Stimulated activated CD4-positive, alpha-beta T cell treated with anti-CD3 and anti-CD28 coated beads, Interleukin-4, amount 100 ng/mL, for 4 hours (primary cell): ENCODE results near the gene CAB39L.

ENCODE experiments used
- DNase-seq, 2 experiments: peaks; one replicate each; pipeline ENCODE4 v3.0.0-alpha.2; 2020

Gene CAB39L

DNA sequence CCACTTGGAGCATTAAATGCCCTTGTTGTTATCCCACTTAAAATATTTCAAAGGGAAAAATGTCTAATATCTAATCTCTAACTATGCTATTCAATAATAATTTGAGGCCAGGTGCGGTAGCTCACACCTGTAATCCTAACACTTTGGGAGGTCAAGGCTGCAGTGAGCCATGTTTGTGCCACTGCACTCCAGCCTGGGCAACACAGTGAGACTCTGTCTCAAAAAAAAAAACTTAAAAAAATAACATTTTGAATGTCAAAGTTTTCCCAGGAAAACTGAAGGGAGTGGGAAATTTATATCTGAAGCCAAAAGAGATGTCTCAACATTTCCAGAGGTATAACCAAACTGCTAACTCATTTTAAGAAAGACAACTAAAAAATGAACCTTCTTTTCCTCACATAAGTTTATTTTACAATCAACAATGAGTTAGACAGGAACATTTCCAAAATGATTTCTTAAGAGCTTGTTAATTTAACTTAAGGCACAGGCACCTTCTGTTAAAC lies 47.9 kb downstream of the CAB39L start:
- DNase-seq: no peak

DNA sequence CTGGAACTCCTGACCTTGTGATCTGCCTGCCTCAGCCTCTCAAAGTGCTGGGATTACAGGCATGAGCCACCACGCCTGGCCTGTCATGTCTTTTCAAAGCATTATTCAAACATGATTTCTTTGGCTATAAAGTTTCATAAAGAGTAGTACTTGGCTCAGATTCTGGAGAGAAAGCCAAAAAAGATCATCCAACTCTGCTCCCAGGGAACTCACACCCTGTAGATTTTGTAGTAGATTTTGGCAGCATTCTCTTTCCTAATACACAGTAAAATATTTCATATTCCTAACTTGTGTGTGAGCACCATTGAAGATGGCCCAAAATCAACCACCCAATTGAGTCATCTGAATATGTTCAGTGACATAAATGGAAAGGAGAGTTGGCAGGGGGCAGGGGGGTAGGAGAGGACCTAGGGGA lies 48.4 kb downstream of the CAB39L start:
- no peak for DNase-seq

DNA sequence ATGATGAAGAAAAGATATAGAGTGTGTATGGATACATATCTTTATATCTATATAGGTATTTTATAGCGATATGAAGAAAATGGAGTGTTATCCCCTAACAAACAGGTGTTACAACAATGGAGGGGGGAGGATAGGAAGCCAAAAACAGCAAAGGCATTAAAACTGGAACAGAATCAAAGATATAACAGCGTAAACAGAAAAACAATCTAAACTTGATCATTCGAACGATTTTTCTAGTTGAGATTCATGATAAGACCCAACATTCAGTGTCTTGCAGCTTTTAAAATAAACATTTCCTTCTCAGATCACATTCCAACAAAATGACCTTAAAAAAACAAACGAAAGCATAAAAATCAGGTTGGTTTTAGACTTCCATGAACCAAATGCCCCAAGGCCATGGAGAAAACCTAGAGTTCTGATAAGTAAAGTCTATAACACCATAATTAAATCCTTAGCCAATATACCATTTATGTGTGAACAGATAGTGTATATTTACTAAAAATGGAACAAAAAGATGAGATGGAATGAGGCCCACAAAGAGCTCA lies 55.7 kb downstream of the CAB39L start:
- DNase-seq: no peak

DNA sequence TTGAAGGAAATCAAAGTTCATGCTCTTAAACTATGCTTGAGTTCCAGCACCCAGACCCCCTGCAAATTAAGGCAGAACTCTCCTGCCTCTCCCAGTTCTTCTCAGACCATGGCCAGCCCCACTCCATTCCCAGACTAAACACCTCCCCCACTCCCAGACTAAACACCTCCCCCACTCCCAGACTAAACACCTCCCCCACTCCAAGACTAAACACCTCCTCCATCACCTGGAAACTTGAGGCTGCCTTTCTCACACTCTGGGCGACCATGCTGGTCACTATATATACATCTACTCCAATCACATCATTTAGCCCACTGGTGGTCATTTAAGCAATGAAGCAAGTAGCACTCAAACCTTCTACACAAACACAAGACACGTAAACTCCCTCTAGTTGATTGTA lies 57.2 kb downstream of the CAB39L start:
- DNase-seq: no peak

DNA sequence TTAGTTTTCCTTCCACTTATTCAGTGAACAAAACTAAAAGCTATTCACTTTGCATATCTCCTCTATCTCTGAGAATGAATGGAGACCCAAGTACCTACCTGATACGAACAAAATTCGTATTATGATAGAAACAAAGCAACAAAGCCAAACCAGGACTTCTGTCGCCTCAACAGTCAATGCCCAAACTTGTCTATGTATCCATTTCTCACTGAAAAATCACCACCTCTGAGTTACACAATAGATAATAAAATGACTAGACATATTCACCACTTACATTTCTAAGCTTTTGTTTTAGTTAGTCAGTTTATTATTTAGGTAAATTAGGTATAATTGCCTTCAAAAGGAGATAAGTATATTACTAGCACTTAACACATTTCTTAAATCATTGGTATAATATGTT lies 67.7 kb downstream of the CAB39L start:
- DNase-seq: no peak

DNA sequence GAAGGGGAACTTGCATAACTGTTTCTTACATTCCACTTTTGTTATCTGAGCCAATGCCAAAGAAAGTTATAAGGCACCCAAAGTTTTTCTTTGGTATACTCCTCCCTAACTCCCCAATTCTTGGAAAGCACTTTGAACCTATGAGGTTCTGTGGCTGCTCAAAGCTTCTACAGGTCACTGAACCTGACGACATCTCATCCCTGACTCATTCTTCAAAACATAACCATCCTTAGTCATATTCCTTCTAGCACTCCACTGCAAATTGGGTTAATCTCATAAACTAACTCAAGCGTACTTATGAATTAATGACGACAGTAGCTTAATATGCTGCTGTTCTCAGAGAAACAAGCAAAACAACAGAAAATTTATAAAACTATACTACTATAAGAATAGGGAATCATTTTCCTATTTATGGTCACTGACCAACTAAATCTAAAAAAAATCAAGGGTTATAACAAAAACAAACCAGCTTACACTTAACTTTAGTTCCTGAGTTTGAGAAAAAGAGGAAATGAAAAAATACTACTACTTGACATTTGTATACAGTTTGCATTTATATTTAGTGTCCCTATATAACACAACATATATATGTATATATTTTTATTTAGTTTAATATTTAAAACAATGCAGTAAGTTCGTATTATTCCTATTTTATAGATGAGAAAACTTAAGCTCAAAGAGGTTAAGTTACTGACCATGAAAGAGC lies 69.1 kb downstream of the CAB39L start:
- no peak for DNase-seq

DNA sequence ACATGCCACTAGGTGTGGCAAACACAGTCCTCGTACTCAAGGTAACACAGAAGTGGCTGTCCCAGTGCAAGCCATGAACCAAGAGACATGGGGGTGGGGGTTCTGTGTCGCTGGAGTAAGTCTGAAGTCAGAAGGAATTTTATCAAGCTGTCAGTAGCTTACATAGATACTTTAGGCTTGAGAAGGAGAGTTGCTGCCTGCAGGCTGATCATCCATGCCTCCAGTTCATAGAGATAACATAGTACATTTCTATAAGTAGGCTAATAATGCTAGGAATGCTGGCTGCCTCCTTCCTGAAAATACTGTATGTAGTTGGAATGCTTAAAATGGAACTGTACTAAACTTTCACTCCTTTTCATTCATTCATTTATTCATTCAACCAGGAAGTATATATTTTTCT lies 70.1 kb downstream of the CAB39L start:
- DNase-seq: no peak

DNA sequence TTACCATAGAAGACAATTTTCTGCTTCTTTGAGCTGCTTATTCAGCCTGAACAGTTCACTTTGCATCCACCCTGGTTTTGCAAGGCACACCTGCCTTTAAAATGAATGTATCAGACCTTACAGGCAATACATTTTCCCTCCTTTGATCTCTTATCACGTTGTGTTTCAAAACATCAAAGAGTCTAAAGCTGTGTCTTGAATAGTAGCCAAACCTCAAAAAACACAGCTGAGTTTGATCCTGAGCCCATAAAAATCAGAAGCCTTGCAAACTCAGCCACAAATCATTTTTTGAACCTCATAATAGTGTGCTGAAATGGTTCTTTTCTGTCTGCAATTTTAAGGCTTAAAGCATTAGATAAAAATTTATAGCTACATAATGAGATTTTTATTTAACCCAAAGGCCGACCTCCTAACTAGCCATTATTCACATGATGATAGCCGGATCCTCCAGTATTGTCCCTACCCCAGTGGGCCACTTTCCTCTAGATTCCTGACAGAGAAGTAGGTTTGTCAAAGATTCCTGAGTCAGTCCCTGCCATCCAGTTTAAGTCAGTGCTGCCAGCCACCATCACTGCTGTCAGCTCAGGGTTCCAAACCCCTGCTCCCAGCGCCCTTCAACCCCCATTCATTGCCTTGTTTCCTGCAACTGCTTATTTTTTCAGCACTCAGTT lies 71.8 kb downstream of the CAB39L start:
- DNase-seq: no peak

DNA sequence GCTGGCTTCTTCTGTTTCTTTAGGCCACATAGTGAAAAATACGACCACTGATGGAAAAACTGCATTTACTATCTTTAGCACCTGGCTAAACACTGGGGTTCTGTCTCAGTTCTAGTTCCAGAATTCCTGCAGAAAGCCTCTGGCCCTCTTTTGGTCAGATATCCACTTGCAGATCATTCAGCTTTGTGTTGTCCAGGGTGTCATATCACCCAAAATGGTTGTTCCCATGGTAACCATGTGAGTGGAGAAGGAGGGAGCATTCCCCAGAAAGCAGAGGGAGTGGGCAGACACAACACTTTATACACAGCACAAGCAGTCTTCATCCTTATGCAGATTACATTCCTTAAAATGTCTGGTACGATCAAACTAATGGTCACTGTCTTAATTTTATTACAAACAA lies 73.5 kb downstream of the CAB39L start:
- DNase-seq: no peak

DNA sequence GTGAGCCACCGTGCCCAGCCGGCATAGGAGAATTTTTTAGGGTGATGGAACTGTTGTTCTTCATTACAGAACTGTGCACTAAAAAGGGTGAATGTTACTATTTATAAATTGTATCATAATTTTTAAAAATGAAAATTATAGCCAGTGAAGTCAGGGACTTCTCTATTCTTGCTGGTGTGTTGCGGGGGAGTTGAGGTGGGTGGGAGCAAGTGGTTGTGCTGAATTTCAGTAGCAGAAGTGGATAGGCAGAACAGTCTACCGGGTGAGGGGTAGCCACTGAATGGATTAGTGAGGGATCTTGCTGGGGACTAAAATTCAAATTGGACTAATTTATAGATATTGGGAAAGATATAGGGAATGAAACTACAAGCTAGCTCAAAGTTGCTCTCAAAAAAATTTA lies 74.0 kb downstream of the CAB39L start:
- DNase-seq: no peak

DNA sequence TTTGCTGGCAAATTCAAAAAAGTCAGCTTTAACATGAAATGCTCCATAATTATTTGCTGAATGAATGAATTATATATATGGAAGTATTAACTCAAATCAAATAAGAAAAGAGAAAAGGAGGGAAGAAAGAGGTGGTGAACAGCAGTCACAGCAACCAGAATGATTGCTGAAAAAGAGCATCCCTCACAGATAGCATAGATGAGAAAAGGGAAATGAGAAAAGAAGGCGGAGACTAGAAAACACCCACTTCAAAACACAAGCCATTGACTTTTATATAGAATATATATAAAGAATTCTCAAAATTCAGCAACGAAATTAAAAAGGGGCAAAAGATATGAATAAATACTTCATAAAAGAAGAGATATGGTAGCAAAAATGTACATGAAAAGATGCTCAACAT lies 75.2 kb downstream of the CAB39L start:
- no peak for DNase-seq

DNA sequence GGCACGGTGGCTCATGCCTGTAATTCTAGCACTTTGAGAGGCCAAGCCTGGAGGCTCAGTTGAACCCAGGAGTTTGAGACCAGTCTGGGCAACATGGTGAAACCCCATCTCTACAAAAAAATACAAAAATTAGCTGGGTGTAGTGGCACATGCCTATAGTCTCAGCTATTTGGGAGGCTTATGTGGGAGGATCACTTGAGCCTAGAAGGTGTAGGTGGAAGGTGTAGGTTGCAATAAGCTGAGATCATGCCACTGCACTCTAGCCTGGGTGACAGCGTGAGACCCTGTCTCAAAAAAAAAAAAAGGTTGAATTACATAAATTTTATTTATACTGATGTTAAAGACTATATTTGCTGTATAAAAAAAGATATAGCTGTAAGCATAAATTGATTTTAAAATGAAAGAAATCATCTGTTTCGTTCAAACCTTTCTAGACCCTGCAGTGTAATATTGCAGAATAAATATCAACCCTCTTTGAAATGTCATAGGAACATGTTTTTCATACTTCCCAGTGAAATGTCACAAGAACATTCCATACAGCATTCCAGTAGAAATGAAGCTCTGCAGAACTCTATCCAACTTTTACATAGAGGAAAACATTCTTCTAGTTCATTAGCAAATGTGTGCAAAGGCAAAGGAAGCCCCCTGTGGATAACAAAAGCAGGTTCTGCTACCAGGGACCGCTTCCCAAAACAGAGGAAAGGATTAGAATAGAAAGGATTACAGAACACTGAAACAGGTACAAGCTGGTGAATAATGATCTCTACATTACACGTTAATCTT lies 76.0 kb downstream of the CAB39L start:
- DNase-seq: no peak

DNA sequence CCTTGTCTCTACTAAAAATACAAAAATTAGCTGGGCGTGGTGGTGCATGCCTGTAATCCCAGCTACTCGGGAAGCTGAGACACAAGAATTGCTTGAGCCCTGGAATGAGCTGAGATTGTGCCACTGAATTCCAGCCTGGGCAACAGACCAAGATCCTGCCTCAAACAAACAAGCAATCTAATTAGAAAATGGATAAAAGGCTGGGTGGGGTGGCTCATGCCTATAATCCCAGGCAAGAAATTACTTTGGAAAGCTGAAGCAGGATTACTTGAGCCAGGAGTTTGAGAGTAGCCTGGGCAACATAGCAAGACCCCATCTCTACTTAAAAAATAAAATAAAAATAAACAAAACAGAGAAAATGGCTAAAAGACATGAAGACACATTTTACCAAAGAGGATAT lies 77.0 kb downstream of the CAB39L start:
- DNase-seq: no peak

DNA sequence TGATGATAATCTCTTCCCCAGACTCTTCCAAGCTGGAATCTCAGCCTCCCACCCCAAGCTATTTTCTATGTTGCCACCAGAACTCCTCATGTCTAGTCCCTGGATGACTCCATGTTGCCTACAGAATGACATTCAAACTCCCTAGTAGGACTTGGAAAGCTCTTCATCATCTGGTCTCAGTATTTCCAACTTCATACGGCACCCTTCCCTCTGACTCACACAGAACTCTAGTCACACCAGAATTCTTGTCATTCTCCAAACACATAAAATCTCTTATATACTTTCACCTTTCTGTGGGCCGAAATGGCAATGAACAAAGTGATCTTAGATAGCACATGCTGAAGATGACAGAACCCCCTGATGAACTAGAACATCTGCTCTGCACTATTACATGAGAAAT lies 86.2 kb downstream of the CAB39L start:
- no peak for DNase-seq

DNA sequence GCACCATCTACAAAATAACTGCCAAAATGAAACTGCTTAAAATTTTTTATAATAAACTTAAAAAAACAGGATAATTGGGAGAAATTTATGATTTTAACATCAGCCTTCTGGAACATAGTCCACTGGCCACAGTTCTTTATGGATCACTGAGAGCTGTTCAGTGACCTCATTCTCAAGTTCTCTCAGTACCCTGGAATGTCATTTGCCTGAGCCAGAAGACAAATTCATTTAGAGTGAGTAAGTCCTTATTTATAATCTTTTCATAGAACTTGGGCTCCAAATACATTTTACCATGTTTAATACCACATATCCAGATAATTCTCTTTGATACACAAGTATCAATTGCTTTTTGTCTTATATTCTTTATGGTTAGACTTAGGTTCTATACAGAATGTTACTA lies 87.6 kb downstream of the CAB39L start:
- DNase-seq: no peak

DNA sequence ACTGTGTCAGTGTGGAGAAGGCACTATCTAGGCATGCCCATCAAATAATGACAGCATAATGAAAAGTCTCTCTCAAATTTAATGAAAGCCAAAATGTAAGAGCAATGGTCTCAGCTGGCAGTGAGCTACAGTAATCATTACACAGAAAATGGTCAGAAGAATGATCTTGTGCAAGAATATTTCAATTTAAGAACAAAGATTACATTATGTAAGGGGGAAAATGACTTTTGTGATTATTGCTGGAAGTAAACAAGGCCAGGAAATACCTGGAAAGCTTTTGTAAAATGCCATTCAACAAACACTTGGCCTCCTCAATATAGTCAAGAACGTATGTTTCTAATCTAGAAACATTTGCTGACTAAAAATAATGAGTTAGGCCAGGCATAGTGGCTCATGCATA lies 89.1 kb downstream of the CAB39L start:
- no peak for DNase-seq

DNA sequence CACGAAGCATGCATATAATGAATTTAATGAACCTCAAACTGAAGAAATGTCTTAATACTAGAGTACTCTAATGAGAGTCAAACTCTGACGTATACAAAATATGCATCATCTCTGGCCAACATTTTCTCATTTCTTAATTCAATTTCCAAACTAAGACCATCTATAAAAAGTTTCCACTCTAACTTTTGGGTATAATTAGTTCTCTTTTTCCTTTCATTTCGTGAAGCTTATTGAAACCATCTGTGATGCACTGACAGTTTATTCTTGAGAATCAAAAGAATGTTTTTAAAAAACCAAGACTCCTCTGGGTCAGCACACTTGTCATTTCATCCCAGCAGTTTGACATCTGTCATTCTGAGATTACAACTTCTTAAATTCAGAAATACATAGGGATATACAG lies 90.0 kb downstream of the CAB39L start:
- DNase-seq: no peak

DNA sequence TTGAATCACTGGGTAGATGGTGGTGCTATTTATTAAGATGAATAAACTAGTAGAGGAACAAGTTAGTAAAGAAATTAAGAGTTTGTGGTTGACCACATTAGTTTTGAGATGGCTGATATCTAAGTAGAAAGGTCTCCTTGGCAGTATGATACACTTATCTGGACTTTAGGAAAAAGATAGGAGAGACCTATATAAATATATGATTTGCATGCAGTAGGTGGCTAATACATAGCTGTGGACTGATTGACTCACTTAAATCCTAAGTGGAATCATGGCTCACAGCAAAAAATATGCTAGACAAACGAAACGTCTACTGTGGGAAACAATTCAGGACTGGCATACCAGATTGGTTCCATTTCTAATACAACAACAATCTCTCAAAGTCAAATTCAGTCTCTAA lies 92.0 kb downstream of the CAB39L start:
- DNase-seq: no peak

DNA sequence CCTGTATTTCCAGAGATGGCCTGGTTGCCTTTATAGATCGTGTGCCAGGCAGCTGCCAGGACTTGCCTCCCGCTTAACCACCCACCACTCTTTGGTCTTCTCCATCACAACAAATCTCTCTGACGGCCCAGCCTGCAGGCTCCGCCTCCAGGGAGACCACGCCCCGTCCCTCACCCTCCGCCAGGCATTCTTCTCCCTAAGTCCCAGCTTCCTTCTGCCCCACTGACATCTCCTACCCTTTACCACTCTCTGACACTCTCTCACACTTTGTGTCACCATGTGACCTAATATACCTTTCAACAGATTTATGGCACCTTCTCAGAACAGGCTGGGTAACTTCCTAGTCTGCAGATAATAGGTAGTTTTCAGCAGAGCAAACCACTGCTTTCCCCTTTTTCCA lies 95.1 kb downstream of the CAB39L start:
- no peak for DNase-seq

DNA sequence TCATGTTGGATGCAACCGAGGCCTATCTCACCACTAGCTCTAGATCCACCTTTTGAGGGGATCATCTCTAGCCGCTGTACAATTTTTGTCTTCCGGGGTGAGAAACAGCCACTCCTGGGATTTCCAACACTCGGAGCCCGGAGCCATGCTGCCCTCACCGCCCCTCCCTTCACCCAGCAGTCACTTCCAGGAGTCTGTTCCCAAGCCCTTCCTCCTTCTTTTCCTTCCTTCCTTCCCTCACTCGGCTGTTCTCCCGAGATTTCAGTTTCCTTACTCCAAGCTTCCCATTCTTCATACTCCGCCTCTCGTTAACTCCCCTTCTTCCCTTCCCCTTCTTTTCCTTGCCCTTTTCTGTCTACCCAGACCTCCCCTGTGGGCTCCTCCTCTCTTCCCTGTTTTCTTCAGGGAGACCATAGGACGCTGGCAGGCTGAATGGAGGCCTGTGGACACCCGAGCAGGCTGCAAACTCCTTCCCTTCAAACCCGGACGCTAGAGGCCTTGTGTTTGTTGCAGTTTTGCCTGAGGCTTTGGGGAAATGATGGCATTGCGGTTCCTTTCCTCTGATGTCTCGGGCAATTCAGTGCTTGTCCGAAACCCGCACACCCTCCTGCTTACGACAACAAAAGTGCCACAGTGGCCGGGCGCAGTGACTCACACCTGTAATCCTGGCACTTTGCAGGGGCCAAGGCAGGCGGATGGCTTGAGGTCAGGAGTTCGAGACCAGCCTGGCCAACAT lies 96.0 kb downstream of the CAB39L start:
- no peak for DNase-seq

DNA sequence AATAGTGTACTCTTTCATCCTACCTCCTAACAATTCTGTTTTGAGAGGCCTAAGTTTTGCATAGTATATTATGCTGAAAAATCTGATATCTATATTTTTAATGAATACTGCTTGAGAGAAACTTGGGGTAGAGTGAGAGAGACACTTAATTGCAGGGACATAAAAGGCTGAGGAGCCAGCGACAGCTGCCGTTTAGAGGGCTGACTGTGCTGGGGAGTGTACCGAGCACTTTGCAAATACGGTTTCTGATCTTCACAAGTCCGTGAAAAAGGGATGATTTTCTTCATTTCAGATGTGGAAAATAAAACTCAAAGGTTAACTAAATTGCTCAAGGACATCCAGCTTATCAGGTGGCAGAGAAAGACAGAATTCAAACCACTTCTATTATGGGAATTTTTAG lies 97.4 kb downstream of the CAB39L start:
- DNase-seq: no peak

DNA sequence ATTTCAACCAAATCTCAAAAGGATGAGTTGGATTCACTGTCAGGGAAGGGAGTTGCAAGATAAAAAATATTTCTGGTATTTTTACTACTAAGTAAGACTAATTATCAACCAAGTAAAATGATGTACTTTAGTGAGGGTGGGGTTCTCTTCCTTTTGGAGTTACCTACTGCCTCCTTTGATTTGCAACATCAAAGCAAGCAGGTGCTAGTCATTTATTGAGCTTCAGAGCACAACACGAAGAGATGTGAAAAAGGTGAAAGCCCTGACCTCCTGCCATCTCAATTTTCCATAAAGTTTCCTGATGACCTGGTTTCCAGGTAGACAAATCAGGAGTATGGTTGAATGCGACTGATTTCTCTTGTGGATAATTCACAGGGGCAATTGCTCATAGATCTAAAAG lies 100.1 kb downstream of the CAB39L start:
- DNase-seq: no peak

DNA sequence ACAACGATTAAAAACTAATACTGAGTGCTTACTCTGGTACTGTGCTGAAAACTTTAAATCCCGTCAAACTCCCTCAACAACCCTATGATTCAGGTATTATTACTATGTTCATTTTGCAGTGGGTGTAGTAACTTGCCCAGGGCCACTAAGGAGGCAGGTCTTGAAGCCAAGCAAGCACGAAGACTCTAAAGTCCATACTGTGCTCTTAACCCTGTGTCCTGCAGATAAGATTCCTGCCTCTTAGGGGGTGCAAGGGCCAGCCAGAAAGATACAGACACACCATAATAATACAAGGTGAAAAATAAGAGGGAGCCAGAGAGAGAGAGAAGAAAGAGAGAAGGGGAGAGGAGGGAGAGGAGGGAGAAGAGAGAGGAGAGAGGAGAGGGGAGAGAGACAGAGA lies 100.6 kb downstream of the CAB39L start:
- DNase-seq: no peak
